Renal cortical epithelial cell (primary cell): ENCODE results near the gene TMC3. TPM values are rescaled to one million over a fixed set of nuclear protein-coding genes. Genes with fewer than 3 reads are reported as not detected.
"Not testable (repeated sequence)": the region's sequence is repeated elsewhere in the genome, so short reads cannot be mapped to it uniquely, and the experiment has no call there.

Experiments used
- DNase-seq: peaks from one replicate; pipeline ENCODE4 v3.0.0-alpha.2; 2011; ENCODE audit warnings: low read depth
- total RNA-seq: library from RNA; depleted of rRNA; stranded (reverse); fragments of >200 nt; gene quantifications from 2 replicates; pipeline ENCODE4 v1.2.3, GENCODE V29; 2014

TMC3 gene
- total RNA-seq, 1 donor from 2014 or later = not detected

GRCh38 chr15:81384891-81385720 is 11.1 kb upstream of the TMC3 start:
- DNase-seq = no peak

DNA sequence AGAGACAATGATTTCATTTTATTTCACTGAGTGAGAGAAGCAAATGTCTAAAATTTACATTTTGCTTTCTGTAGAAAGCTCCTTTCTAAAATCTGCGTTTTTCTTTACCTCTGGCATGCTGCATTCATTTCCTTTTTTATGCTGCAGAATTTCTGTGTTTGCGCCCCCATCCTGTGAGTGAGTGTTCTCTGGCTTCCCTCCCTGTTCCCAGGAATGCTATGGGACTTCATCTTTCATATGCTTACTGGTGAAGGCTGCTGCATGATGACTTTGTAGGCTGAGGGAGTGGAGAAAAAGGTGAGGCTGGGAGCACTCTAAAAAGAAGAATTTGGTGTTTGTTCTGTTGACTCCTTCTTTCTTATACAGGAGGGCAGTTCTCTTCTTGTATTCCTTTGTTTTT is 7.7 kb upstream of the TMC3 start:
- DNase-seq = no peak

- DNase-seq = no peak
Measured at GRCh38 chr15:81380668-81381067, 6.7 kb upstream of the TMC3 start.

GRCh38 chr15:81380203-81380602 is 6.2 kb upstream of the TMC3 start:
- DNase-seq = no peak

DNA sequence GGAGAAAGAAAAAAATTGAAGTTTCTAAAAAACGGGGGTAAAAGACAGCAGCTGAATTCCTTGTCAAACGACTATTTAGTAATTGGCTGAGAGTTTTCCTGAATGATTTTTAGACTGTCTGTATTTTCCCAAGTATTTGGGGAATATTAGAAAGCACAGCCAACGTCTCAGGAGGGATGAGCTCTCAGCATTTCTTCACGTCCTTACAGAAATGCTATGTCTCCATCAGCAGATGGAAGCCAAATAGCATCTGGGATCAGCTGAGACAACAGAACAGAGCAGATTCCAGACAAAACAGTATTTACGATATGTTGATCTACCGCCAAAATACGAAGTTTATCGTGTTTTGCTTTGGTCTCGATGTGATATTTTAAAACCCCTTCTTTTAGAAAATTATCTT is 5.3 kb upstream of the TMC3 start:
- DNase-seq = no peak

DNA sequence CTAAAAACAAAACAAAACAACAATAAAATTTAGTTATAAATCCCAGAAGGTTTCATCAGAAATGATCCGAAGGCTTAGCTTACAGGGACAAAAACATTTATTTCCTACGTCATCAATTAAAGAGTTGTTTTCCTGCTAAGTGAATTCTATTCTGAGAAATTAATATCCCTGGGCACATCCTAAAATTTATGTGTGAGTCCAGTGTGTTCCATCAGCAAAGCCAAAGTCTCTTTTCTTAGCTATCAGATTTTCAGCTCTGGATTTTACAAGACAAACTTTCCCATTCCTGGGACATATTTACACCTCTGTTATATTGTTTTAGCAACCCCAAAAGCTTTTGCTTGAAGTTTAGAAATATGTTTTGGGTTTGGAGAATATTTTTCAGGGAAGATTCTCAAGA is 4.4 kb upstream of the TMC3 start:
- no peak for DNase-seq

- DNase-seq = no peak
Measured at GRCh38 chr15:81377871-81378270, 3.9 kb upstream of the TMC3 start.

DNA sequence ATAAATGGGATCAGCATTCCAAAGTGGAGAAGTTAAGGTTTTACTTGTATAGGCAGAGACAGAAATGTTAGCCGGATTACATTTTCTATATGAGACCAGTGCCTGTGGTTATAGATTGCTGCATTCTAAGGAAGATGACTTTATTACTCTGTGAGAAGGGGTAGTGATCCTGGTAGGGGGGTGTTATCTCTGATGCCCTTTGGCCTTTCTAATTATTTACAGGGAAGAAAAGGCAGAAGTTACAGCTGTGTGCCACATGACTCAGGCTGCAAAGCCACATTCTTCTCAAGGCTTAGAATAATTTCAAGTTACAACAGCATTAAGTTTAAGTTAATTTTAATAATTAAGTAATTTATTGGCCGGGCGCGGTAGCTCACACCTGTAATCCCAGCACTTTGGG is 2.2 kb upstream of the TMC3 start:
- no peak for DNase-seq

GRCh38 chr15:81375461-81375860 is 1.4 kb upstream of the TMC3 start:
- no peak for DNase-seq

- DNase-seq = no peak
Measured at GRCh38 chr15:81373176-81373575, 837 bp downstream of the TMC3 start.

DNA sequence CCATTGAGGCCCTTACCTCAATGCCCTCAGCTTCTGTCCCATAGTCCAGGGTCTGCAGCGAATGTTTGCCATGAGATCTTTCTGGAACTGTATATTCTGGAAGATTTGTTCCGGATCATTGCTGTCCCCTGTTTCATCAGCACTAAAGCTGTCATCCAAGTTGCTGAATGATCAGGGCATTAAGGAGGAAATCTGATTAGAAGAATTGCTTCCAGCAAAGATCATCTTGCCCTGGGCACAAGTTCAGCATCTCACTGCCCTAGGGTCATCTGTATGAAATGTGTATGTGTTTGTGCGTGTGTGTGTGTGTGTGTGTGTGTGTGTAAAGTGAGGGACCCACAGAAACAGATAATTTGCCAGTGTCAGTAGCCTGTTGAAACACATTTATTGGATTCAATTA is 1.4 kb downstream of the TMC3 start:
- no peak for DNase-seq

DNA sequence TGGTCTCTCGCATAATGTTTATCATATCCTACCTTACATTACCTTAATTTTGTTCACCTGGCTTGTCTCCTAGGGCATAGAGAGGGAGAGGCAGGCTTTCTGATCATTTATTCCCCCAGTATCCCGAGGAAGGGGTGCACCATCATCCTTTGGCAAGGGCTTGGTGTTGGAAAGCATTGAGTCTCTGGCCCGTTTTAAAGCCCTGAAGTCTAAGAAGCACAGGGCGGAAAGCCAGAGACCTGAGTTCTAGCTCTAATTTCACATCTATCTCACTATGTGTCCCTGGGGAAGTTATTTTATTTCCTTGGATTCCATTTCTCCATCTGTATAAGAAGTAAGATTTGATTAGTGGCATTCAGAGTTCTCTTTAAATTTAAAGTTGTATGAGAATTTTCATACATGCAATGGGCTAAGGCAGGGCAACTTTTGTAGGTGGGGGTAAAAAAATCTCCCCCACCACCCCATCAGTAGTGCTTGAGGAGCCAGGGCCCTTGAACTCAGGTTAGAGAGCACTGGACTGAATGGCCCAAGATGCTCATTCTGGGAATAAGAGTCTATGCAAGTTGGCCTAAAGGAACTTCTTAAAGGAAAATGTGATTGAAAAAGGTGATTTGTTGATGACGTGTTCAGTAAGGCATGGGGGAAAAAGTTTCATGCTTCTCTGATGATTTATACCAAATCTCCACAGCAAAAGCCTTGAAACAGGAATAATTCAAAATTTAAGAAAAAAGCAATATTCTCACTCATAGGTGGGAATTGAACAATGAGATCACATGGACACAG is 10.1 kb downstream of the TMC3 start:
- no peak for DNase-seq

- DNase-seq = no peak
Measured at GRCh38 chr15:81363276-81363675, 10.7 kb downstream of the TMC3 start.

- DNase-seq = no peak
Measured at GRCh38 chr15:81362790-81363189, 11.2 kb downstream of the TMC3 start.

- no peak for DNase-seq
Measured at GRCh38 chr15:81361891-81362290, 12.1 kb downstream of the TMC3 start.

DNA sequence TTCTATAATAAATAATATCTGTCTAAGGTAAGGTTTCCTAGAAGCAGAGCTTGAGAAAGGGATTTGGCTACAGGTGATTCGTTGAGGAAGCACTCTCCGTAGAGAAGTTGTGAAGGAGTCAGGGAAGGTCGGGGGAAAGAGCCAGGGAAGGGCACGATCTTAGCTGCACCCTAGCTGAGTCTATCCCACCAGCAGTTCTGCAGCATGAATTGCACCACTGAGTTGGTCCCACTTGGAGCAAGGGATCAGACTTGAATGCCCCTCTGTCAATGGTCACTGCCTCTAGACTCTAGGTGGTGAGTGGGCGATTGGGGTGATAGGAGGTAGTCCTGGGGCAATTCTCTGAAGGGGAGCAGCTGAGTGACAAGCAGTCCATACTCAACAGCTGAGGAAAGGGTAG is 13.5 kb downstream of the TMC3 start:
- no peak for DNase-seq

GRCh38 chr15:81358248-81358647 is 15.8 kb downstream of the TMC3 start:
- no peak for DNase-seq

- DNase-seq = no peak
Measured at GRCh38 chr15:81357180-81357686, 16.8 kb downstream of the TMC3 start.

DNA sequence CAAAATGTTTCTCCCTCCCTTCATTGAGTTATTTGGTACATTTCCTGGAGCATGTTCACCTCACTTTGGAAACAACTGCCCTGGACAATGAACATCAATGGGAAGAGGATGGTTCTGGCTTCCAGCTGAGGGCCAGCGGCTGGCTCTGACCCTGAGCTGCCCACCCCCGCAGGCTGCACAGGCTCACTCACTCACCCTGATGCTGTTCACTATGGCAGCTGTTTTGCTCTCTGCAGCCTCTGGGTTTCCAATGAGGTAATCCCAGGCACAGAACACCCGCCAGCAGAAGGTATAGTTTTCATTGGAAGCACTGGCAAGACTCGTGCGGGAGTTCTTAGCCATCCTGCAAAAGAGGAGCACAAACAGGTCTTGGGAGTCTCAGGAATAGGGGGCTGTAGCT is 17.8 kb downstream of the TMC3 start:
- no peak for DNase-seq

GRCh38 chr15:81351651-81352050 is 22.4 kb downstream of the TMC3 start:
- DNase-seq = no peak

DNA sequence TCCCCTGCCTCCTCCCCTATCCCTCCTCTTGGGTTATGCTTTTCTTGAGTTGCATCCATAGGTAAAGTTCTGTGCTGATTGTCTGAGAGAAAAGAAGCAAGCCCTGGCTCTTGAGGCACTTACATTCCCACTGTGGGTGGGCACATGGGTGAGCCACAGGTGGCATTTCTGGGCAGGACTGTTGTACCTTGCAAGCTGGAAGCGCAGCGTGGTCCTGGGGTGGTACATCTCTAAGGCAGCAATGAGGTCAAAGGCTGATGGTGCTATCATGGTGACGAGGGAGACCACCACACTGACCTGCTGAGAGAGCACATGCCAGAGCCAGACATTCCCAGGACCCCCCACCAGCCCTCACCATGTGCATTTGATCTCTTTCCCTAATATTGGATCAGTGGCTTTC is 24.7 kb downstream of the TMC3 start:
- no peak for DNase-seq

DNA sequence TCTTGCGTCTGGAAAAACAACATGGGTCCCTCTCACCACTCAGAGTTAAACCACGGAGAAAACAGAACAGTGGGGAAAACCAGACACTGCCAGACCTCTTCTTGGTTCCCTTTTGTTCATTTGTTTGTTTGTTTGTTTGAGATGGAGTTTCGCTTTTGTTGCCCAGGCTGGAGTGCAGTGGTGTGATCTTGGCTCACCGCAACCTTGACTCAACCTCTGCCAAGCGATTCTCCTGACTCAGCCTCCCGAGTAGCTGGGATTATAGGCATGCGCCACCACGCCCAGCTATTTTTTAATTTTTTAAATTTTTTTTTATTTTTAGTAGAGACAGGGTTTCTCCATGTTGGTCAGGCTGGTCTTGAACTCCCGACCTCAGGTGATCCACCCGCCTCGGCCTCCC is 25.3 kb downstream of the TMC3 start:
- not testable (repeated sequence) for DNase-seq

DNA sequence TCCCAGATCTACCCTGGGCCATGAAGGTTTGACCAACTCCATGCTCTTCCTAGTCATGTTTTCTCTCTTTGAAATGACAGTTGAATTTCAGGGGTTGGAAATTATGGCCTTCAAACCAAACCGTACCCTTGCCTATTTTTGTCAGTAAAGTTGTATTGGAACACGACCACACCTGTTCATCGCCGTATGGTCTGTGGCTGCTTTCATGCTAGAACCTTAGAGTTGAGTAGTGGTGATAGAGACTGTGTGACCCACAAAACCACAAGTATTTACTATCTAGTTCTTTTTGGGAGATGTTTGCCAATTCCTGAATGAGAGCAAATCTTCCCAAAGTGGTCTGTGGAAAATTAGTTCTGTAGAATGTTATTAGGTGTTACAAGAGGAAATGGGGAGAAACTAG is 26.1 kb downstream of the TMC3 start:
- no peak for DNase-seq
